GM18868 (cell line): ENCODE data around the gene GSTK1.
"Not testable (repeated sequence)": the region's sequence is repeated elsewhere in the genome, so short reads cannot be mapped to it uniquely, and the experiment has no call there.

Experiments used
- ATAC-seq: cut with Tn5 transposase; IDR thresholded peaks from one replicate; pipeline ENCODE4 v1.9.1; 2021; ENCODE audit warnings: mild to moderate bottlenecking, moderate library complexity; ENCODE audit not compliant: unreplicated experiment

The GSTK1 gene

GRCh38 chr7:143263266-143264195 lies at the start of gene GSTK1:
GSTK1 (plus strand) TSS chr7:143263441; CDS start chr7:143263514, 73 bp downstream.
- ATAC-seq, result peak; percentile 98

- ATAC-seq, result not testable (repeated sequence)
Observed at GRCh38 chr7:143213478-143213877, 49.8 kb upstream of the GSTK1 start.

- peak; percentile 91 for ATAC-seq
Observed at GRCh38 chr7:143214789-143215679, 48.2 kb upstream of the GSTK1 start.

- ATAC-seq, result no peak
Observed at GRCh38 chr7:143216151-143216550, 47.1 kb upstream of the GSTK1 start.

- no peak for ATAC-seq
Observed at GRCh38 chr7:143216686-143217085, 46.6 kb upstream of the GSTK1 start.

- ATAC-seq, result no peak
Observed at GRCh38 chr7:143217806-143218205, 45.4 kb upstream of the GSTK1 start.

GRCh38 chr7:143221286-143221685 lies 42.0 kb upstream of the GSTK1 start:
- ATAC-seq, result no peak

GRCh38 chr7:143221737-143222136 lies 41.5 kb upstream of the GSTK1 start, which contains the start of gene TAS2R40:
TAS2R40 (plus strand) TSS chr7:143222037; CDS start chr7:143222079, 42 bp downstream.
- no peak for ATAC-seq

GRCh38 chr7:143222782-143223181 lies 40.5 kb upstream of the GSTK1 start:
- no peak for ATAC-seq

GRCh38 chr7:143223784-143224183 lies 39.5 kb upstream of the GSTK1 start:
- ATAC-seq, result no peak

GRCh38 chr7:143225047-143225446 lies 38.2 kb upstream of the GSTK1 start:
- ATAC-seq, result no peak

- no peak for ATAC-seq
Observed at GRCh38 chr7:143227806-143228205, 35.4 kb upstream of the GSTK1 start.

GRCh38 chr7:143229054-143229790 lies 34.0 kb upstream of the GSTK1 start:
- ATAC-seq, result no peak

GRCh38 chr7:143230602-143231457 lies 32.4 kb upstream of the GSTK1 start:
- ATAC-seq, result no peak

- no peak for ATAC-seq
Observed at GRCh38 chr7:143233816-143234532, 29.3 kb upstream of the GSTK1 start.

- no peak for ATAC-seq
Observed at GRCh38 chr7:143234533-143234875, 28.7 kb upstream of the GSTK1 start.

GRCh38 chr7:143235561-143235960 lies 27.7 kb upstream of the GSTK1 start:
- ATAC-seq, result no peak

- no peak for ATAC-seq
Observed at GRCh38 chr7:143236408-143236990, 26.7 kb upstream of the GSTK1 start.

GRCh38 chr7:143237366-143237765 lies 25.9 kb upstream of the GSTK1 start:
- ATAC-seq, result no peak
